Hematopoietic multipotent progenitor cell treated with erythropoietin and hydrocortisone succinate and interleukin-3 and kit ligand, for 17 days (in vitro differentiated cells): ENCODE measurements around the gene COL19A1.
"Not testable (repeated sequence)": the region's sequence is repeated elsewhere in the genome, so short reads cannot be mapped to it uniquely, and the experiment has no call there.

Source experiments
- DNase-seq: peaks from one replicate; pipeline ENCODE4 v3.0.0-alpha.2; 2015; ENCODE audit warnings: low spot score

Gene COL19A1

DNA sequence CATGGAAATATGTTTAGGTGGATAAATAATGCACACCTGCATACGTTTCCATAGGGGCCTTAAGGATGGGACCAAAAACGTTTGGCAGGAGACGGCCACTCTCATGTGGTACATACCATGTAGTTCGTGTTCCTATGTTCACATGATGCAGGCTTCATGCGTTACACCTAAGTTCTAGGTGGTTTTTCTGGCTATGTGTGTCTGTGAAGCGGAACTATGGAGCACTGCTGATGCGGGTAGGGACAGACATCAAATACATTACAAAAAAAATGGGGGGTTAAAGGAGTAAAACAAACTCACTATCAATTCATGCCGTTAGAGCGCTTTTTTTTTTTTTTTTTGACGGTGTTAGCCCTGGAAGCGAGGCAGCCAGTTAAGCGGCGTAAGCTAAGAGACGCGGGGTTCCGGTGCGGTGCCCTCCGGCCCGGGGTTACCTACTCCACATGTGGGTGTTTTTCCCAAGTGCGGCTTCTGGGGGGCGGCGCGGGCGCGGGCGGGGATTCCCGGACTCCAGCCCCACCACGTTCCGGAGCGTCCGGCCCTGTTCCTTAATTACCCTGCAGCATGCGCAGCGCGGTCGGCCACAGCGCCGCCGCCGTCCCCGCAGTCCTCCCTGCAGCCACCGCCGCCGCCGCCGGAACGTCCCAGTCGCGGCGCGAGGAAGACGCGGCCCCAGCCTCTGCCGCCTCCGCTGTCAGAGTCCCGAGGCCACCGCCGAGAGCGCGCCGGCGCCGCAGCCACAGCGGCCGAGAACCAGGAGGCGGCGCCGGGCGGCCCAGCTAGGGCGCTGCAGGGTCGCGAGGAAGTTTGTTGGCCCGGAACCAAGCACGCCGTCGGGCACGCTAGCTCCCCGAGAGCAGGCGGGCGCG lies 648 bp downstream of the COL19A1 start:
- no peak for DNase-seq

DNA sequence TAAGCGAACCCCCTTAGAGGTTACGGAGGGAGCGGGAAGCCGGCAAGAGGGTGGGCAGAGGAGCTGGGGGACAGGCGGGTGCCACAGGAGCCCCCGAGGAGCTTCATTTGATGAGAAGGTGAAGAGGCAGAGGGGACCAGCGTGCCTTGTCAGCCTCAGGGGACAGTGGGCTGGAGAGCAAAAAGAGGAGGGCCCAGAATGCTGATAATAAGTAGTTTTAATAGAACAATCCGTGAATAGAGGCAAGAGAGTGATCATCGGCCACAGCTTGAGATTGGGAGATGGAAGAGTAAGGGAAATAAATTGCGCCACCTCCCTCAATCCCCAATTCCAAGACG lies 1.3 kb downstream of the COL19A1 start:
- DNase-seq, result no peak

DNA sequence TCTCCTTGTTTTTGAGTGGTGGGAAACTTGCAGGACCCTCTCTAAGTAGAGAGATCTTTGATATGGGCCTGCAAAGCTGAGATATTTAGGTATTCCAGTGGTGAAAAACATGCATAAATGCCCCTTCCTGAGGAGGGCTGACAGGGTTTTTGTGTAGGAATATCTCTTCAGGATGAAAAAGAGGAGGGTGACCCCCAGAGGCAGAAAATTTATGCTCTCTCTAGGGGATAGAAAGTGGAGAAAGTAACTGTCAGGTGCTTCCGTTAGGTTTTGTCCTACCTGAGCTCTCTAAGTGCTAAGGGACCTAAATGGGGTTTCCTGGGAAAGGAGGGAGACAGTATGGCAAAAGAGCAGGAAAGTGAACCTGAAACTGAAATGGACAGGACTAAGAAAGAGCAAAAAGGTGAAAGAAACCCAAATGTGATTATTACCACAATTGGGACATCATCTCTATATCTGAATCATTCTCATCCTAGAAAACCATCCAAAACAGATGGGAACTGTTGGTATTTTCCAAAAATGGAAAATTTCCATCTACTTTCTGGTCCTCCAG lies 2.0 kb downstream of the COL19A1 start:
- no peak for DNase-seq

DNA sequence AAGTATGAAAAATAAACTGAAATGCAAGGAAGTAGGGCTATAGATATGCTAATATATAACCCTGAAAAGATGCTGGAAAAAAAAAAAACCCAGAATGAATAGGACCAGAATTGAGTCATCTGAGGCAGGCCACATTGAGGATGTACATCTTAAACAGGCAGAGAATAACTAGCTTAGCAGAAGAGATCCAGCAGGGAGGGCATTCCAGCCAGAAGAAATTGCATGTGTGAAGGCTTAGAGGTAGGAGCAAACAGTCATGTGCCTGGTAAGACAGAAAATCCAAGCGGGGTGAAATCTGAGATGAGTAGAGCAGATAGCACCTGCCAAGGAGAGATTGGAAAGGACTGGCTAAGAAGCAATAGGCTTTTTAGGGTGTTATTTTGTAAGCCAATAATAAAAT lies 2.6 kb downstream of the COL19A1 start:
- DNase-seq, result no peak

DNA sequence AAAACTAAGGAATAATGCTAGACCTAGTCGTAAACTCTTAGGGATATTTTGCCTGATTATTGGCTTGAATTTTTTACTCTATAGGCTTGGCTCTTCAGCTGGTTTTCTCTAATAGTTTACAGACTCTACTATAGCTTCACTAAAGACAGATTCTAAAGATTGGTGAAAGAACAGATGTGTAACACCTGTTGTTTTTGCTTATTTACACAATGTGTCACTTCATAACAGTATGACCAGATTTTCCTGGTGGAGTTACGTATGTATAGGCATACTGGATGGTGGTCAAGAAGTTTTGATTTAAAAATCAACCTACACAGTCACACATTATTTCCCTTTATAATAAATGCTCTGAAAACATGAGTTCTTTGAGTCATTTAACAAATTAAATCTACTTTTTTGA lies 4.8 kb downstream of the COL19A1 start:
- no peak for DNase-seq

DNA sequence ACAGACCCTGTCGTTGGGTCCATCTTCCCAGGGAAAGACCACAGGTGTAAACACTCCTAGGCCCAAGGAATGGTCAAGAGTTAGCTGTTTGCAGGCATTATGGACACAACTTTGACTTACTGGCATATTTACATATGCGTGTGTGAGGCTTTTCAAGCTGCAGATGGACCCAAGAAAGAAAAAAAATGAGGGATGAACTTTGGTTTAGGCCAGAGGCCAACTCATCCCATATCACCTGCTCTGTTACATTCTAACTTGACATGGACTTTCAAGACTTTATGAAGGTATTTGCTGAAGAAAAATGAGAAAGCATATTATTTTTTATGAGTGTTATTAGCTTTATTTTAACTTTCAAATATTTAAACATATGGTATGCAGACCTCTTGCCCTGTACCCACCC lies 6.9 kb downstream of the COL19A1 start:
- no peak for DNase-seq

DNA sequence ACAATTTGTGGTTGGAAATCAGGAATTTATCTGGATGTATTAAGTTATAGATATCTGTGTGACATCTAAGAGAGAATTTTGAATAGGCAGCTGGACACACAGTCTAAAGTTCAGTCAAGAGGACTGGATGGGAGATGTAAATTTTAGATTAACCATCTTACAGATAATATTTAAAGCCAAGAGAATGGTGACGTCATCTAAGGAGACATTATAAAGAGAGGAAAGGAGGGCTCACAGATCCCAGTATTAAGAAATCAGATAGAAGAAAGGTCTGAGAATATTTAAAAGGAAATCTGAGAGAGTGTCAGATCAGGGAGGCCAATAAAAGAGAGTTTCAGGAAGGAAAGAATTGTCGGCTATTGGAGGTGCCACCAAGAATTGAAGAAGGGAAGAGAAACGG lies 9.4 kb downstream of the COL19A1 start:
- no peak for DNase-seq

DNA sequence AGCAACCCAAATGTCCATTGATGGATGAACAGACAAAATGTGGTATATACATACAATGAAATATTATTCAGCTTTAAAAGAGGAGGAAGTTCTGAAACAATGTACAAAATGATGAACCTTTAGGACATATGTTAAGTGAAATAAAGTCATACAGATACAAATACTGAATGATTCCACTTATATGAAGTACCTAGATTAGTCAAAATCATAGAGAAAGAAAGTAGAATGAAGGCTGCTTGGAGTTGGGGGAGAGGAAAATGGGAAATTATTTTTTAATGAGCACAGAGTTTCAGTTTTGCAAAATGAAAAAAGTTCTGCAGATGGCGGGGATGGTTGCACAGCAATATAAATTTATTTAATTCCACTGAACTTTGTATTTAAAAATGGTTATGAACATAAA lies 12.4 kb downstream of the COL19A1 start:
- no peak for DNase-seq

DNA sequence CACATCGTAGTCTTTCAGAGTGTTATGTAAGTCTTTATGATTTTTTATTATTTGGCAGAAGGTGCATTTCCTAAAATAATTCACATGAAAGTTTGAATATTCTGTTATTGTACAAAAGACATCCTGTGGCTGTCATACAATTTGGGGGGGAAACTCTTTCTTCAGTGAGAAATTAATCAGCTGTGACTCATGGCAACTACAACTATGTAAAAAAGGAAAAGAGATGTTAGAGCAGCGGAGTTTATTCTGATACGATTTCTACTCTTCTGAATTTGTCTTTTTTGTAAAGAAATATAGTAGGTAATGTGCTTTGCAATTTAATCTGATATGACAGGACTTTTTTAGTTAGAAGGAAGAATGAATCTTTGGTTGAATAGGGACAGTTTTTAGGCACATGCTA lies 14.2 kb downstream of the COL19A1 start:
- DNase-seq, result no peak

DNA sequence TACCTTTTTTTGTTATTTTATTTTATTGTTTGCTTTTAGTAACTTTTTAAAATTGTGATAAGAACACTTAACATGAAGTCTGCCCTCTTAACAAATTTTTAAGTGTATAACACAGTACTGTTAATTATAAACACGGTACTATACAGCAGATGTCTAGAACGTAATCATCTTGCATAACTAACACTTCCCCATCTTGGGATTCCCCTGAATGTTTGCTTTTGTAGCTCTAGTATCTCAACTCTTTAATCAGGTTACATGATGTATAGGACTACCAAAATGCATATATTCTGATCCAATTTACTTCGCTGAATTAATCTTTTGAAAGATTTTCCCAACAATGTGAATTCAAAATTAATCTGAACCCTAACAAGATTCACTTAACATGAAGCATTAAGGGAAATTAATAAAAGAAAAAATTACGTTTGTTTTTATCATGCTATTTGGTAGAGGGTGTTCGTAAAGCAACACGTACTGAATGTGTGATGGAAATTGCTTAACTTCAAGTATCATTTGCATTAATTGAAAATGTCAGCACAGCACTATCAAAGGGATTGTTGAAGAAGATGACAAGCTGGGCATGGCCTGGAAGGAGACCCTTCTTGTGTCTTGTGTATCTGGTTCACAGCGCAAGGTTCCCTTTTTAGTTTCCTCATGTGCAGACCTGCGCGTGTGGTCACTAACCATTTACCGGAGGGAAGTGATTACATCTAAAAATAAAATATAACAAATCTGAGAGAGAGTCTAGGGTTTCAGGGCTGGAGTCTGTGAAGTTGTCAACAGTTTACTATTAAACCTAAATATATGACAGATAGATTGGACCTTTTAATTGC lies 15.2 kb downstream of the COL19A1 start:
- DNase-seq, result no peak

DNA sequence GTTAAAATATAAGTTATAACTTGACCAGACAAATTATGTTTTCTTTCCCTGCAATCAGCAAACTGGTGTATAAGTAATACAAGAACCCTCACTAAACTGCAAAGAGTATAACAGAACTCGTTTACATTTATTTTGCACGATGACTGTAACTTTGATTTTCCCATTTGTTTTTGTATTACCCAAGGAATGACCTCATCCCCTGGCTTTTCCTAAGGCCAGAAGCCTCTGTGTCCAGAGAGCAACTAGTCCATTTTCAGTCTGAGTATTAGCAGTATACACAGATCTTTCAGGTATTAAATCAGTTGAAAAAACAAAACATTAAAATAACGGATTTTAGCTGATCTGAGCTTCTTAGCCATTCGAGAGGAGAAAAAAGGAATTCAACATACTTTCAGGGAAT lies 17.2 kb downstream of the COL19A1 start:
- no peak for DNase-seq

DNA sequence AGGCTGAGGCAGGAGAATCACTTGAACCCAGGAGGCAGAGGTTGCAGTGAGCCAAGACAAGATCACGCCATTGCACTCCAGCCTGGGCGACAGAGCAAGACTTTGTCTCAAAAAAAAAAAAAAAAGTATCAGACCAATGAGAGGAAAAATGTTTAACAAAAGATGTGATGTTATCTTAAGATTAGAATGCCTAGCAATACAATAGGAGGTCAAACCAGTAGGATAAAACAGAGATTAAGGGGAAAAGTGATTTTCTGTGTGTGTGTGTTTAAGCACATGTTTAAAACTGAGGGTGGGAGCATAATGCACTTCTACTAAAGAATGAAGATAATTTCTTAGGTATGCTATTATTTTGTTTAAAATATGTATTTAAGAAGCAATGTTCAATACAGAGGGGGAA lies 17.9 kb downstream of the COL19A1 start:
- DNase-seq, result no peak

DNA sequence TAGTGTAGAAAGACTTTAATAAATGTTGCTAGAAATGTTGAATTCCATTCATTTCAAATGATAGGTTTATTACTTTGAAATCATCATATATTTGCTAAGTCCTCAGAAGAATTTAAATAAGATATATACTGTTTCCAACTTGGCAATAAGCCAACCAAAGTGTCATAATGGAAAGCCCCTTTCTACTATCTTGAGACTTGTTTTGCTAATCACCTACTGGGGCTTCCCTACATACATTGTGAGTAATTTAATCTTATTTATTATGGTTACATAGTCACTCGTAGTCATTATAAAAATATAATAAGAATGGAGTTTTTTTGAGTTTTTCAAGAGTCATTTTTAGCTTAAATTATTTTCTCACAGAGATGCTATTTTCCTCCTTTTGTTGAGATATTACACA lies 20.7 kb downstream of the COL19A1 start:
- DNase-seq, result no peak

DNA sequence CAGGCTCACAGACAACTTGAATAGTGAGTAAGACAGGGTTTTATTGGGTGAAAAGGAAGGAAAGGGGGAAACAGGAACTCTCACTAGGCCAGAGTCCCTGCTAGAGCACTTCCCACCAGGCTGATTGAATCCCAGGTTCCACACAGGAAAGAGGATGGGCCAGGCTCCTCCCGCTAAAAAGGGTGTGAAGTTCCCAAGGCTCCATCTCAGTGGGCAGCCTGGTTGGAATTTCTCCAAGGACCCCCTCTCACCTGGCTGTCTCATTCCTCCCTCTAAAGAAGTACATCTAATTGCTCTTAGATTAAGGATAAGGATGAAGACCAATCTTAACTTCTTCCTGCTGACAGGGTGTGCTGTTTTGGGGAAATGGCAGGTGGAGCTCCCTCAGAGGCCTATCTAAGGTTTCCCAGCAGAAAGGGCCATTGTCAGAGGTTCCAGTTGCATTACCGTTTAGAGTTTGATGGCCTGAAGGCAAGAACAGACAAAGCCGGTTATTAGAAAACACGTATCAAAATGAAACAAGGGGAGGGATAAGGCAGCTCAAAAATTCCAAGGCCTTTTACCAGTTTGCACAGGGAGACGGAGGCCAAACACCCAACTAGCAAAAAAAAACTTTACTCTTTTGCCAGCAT lies 21.5 kb downstream of the COL19A1 start:
- DNase-seq, result no peak

DNA sequence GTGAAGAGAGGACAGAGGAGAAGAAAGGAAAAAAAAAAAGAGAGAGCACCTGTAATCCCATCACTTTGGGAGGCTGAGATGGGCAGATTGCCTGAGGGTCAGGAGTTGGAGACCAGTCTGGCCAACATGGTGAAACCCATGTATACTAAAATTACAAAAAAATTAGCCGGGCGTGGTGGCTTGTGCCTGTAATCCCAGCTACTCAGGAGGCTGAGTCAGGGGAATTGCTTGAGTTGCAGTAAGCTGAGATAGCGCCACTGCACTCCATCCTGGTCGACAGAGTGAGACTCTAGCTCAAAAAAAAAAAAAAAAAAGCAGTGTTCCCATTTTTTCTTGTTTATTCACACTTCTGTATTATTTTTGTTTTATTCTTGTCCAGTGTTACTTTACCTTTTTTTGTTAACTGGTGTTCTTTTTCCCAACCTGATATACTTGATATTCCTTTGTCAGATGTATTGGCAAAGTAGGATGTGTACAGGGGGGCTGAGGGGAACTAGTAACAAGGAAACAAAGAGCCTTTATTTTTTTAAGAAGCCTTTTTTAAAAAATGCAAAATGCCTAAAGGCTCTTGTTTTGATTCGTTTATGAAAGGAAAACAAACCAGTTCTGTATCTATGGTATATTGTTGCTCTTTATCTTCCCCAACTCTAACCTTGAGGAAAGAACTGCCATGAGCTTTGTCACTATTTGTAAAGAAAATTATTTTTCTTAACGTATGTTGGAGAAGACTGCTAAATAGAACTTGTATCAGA lies 22.3 kb downstream of the COL19A1 start:
- no peak for DNase-seq

DNA sequence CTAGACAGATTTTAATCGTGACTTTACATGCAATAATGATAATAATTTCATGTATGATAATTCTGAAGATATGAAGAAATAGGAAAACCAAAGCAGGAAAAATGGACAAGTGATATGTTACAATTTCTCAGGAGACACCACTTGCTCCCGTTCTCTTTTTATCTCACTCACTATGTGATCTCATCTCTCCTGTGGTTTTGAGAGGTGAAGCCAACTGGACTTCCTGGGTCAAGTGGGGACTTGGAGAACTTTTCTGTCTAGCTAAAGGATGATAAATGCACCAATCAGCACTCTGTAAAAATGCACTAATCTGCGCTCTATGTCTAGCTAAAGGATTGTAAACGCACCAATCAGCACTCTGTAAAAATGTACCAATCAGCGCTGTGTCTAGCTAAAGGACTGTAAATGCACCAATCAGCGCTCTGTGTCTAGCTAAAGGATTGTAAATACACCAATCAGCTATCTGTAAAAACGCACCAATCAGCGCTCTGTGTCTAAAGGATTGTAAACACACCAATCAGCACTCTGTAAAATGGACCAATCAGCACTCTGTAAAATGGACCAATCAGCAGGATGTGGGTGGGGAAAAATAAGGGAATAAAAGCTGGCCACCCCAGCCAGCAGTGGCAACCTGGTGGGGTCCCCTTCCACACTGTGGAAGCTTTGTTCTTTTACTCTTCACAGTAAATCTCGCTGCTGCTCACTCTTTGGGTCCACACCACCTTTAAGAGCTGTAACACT lies 23.0 kb downstream of the COL19A1 start:
- DNase-seq, result not testable (repeated sequence)

DNA sequence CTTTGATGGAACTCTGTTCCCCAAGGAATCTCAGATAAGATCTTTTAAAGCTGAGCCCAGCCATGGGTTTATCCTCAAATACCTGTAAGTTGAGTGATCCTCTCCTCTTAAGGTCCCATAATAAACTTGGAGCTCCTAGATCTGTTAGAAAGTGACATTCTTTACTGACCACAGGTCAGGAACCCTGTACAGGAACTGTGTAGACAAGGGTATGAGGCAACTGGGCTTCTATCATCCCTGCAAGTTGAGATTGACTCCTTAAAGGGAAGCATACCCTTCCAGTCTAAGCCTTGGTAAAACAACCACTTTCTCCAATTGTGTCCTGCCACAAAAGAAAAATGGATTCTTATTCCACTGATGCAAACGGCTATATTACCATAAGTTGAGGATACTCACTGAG lies 26.2 kb downstream of the COL19A1 start:
- not testable (repeated sequence) for DNase-seq

DNA sequence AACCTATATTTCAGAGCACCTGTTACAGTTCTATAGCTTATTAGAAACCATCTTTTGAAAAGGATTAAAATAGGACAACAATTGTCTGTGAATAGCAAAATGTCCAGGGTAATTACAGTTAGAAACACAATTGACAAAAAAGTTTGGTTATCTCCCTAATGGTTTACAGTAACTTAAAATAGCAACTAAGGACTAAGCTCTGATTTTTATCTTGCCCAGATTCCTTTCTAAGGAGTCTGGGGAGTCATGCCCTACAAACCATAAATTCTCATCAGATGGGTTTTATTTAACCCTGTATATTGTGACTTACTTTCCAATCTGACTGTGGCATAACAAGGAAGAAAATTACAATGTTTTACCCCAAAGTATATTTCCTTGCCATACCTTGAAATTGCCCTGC lies 26.9 kb downstream of the COL19A1 start:
- DNase-seq, result not testable (repeated sequence)

DNA sequence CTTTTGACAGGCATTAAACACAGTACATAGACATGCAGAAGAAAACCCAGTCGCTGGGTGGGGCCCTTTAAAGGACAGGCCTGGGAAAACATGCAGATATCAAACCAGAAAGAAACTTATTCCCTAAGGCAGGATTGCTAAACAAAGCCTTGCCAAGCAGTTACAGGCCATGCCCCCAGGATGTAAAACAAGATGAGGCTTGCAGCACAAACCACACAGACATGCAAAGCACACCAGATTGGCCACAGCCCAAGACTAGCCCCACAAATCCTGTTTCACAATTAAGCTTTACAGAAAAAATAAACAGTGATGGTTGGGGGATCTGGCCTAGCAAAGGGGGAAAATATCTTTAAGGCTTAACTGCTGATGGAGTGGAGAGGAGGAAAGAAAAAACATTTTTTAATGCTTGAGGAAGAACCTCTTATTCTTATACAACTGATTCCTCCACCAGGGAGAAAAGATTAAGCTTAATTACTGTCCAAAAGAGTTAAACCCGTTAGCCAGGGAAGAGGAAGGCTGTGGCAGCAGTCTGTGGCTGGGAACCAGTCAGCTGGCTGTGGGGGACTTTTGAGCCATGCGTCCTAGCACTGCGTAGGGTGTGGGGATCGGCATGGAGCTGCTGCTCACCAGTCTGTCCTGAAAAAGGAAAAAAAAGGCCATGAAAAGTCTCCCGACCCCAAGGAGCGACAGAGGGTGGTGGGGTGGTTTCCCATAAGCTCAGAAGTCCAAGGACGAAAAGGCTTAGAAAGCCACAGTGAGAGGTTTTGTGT lies 28.4 kb downstream of the COL19A1 start:
- no peak for DNase-seq

DNA sequence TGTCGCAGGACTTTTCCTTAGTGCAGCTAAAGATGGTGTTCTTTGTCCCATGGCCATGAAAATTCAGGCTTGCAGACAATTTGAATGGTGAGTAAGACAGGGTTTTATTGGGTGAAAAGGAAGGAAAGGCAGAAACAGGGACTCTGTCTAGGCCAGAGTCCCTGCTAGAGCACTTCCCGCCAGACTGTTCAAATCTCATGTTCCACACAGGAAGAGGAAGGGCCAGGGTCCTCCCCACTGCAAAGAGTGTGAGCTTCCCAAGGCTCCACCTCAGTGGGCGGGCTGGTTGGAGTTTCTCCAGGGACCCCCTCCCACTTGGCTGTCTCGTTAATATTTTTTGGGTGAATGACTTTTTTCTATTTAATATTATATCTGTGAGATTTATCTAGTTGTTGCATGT lies 29.0 kb downstream of the COL19A1 start:
- no peak for DNase-seq
